Right lobe of liver (tissue), 4 donors: Measurements from ENCODE around the gene ZNF503.

Experiments
- CTCF ChIP-seq, 4 donors: fragments of 200-600 bp in 3 of 4; fragments of 450-650 bp in 1 of 4; IDR thresholded peaks; one replicate each; pipeline versions ENCODE4 v1.5.1 to v1.8.0; 2016 to 2022; ENCODE audit warnings: antibody characterized with exemption in 4 of 4, mild to moderate bottlenecking in 2 of 4
- POLR2A ChIP-seq: fragments of 450-650 bp; IDR thresholded peaks from one replicate; pipeline ENCODE4 v1.6.1; 2017; ENCODE audit warnings: antibody characterized with exemption, mild to moderate bottlenecking
- donor health status: DM: no; HTN: no; CAD: no.
- donor health status: DM: no; HTN: no; CAD: no.
- donor health status: DM: no; HTN: yes; CAD: no.

GRCh38 chr10:75358835-75359421, 42.6 kb downstream of the ZNF503 start:
- TF ChIP-seq CTCF (IDR thresholded peaks at IDR 0.05) (no peak), POLR2A (no peak)
